HG03520 (cell line): ENCODE measurements around the gene OAT.
"Not testable (repeated sequence)": the region's sequence is repeated elsewhere in the genome, so short reads cannot be mapped to it uniquely, and the experiment has no call there.

ENCODE experiments used
- ATAC-seq: cut with Tn5 transposase; IDR thresholded peaks from one replicate; pipeline ENCODE4 v1.9.1; 2021; ENCODE audit warnings: mild to moderate bottlenecking, moderate library complexity; ENCODE audit not compliant: unreplicated experiment

OAT gene

DNA sequence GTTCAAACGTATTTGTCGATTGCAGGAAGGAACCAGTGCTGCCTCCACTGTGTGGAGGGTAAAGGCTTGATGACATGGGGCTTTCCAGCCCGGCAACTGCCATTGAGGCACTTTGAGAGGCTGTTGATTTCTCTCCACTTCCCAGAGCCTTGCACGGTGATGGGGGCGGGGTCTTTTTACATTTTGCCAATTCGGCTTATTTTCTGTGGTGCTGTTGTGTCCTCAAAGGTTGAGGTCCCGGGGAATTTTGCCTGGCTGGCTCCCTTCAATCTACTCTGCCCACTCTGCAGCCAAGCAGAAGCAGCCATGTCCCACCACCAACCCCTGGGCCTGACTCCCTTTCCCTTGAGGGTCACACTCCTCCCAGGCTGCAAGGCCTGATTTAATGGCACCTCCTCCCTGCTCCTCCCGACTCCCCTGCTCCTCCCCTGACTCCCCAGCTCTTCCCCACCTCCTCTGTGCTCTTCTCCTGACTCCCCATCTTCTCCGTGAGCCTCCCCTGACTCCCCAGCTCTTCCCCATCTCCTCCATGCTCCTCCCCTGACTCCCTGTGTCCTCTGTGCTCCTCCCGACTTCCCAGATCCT is 39.0 kb downstream of the OAT start:
- no peak for ATAC-seq

DNA sequence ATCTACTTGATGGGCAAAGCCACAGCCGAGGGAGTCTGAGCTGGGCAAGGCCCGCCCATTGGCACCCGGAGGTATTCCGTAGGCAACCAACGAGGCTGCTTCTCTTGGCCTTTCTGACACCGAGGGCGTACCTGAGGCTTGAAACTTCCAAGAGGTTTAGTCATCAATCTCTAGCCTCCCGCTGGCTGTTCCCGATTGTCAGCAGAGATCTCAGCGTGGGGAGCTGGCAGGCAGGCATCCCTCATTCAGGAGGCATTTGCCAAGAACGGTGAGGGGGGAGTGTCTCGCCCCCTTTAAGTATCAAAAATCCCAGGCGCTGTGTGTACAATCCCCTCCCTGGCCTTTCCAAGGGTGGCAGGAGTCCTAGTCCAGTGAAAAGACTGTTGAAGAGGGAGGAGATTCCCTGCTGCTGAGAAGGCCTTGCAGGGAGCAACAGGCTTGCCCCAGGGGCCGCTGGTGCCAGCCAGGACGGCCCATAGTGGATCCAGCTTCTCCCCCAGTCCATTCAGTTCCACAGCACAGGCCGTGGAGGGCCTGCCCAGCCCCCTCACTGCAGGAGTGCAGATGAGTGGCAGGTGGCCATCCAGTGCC is 39.7 kb downstream of the OAT start:
- ATAC-seq, result no peak

DNA sequence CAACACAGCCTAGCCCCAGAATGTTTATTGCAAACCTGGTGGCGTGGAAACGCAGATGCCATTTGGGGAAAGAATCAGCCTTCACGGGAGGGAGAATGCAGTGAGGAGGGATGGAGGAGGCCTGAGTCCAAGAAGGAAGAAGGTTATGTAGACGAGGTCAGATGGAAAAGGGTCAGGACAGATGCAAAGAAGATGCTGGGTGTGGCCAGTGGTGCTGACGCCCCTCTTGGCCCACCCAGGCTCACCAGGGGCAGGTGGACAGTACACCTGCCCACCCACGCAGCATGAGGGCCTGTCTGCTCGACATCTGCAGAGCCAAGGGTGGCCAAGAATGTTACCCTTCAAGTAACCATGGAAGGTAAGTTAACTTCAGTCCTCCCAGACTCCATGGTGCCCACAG is 40.5 kb downstream of the OAT start:
- ATAC-seq, result no peak

DNA sequence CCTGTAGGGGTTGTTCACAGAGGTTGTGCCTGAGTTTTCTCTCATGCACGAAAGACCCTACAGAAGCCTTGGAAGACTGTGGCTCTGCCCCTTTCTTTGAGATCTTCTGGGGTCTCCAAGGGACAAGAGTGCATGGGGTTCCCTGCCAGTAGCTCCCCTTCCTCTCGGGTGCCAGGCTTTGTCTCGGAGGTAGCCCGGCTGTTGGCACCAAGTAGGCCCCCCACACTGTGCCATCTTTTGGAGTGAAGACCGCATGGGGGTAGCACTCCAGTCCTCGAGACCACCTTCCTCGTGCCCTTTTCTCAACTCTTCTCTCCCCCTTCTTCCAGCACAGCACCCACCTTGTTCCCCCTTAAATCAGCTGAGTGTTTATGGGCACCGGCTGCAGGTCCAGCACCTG is 41.6 kb downstream of the OAT start:
- no peak for ATAC-seq

DNA sequence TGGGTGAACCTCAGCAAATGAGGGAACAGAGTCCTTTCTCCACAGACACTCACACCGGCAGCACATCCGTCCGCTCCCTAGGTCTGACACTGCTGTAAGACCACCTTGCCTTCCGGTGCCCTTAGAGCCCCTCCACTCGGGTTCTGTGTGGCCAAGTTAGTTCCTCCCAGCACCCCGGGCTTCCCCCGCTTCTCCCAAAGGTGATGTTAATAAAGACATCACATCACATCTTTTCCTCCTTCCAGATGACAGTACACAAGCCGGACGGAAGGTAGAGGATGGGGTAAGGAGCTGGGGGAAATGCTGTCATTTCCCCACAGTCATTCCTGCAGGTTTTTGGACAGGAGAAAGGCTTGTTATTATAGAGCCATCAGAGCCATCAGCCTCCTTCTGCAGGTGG is 42.3 kb downstream of the OAT start:
- no peak for ATAC-seq

DNA sequence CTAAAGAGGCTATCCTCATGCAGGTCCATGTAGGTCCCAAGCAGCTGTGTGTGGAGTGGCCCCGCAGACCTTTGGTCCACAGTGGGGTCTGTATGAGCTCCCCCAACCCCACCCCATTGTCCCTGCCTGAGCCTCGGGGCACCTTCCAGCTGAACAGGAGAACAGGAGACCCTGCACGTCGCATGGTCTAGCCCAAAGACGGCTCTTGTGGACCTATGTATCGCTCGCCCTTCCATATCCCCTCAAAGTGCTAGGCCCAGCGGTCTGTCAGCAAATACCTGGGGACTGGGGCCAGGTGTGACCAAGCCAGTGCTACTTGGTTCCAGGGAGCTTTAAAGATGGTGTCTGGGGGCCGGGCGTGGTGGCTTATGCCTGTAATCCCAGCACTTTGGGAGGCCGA is 43.0 kb downstream of the OAT start:
- ATAC-seq, result no peak

DNA sequence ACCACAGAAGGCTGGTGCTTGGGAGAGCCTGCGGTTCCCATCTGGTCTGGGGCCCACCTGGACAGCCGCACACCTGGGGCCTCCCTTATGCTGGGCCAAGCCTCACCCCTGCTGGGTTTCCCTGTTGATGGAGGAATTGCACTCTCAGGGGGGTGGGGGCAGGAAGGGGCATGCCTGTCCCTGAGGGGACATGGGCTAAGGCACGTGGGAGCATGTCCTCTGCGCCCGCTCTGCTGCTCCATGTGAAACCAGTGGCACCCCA is 43.4 kb downstream of the OAT start:
- ATAC-seq, result no peak

DNA sequence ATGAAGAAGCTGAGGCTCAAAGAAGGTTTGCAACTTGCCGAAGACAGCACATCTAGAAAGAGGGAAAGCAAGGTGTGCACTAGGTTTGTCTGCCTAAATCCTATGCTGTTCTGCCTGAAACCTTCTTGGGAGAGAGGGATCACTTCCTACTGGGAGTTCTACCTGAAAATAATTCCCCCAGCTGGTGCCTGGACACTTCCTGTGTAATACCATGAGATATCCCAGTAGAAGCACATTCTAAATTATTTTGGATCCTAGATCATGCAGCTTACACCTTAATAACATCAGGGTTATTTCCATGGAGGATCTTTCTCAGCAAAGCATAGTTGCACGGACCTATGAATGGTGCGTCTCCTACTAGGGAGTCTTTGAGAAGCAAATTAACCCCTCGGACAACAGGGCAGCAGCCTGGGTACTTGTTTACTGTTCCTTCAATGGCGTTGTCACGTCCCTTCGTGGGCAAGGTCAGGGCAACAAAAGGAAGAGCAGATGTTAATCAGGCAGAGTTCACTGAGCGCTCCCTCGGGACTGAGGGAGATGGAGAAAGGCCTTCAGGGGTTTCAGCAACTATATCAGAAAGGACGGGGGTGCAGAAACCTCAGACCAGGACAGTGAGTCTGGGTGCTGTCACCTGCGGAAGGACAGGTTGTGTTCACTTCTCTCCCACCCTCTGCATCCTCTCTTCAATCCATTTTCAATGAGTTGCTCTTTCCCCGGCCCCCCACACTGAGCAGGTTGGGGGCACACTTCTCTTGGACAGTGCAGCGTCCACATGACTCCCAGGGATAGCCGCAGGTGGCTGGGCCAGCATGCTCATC is 44.0 kb downstream of the OAT start:
- ATAC-seq, result no peak

DNA sequence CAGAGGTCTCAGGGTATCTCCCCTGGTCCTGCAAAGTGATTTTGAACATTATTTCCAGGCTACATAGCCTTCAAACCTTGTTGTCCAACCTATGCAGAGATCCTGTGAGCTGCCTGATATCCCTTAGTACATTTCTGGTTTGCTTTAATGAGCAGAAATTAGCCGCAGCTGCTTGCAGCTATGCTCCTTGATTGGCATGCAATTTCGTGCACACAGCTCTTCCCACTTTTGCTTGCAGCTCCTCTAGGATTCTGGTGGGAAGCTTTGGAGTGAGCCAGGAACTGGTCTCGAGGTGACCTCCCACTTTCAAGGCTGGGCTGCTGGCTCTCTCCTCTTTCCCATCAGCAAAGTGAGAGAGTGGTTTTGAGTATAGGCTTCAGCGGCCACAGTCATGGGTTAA is 45.8 kb downstream of the OAT start:
- ATAC-seq, result no peak

DNA sequence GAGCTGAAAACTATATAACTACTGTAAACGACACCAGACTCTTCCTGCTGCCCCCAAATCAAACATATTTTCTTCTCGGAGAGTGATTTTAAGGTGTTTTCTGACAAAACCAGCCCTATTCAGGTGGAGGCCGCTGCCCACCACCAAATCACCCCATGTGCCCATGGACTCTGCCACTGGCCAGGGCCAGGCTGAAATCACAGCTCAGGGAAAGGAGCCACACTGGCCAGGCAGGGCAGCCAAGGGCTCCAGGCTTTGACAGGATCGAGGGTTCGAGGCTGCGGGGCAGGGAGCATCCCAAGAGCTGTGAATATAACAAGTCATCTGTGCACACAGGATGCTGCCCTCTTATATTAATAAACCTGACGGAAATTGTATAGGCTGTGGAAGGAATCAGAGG is 48.3 kb downstream of the OAT start:
- ATAC-seq, result no peak

DNA sequence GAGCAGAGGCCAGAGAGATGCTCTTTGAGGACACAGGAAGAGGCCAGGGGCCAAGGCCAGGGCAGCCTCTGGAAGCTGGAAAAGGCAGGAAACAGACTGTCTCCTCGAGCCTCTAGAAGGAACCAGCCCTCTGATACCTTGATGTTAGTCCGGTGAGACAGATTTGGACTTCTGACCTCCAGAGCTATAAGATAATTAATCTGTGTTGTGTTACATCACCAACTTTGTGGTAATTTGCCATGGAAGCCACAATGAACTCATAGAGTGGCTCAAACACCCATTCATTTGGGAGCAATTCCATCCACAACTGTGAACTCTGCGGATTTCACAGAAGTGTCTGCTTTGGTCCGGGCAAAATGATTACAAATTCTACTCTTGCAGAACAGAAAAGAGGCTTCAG is 48.7 kb downstream of the OAT start:
- no peak for ATAC-seq

DNA sequence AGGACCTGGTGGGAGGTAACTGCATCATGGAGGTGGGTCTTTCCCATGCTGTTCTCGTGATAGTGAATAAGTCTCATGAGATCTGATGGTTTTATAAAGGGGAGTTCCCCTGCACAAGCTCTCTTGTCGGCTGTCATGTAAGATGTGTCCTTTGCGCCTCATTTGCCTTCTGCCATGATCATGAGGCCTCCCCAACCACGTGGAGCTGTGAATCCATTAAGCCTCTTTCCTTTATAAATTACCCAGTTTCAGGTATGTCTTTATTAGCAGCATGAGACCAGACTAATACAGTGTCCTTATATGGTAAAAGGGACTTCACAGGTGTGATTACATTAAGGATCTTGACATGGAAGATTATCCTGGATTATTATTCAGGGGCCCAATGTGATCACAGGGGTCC is 49.2 kb downstream of the OAT start:
- not testable (repeated sequence) for ATAC-seq

DNA sequence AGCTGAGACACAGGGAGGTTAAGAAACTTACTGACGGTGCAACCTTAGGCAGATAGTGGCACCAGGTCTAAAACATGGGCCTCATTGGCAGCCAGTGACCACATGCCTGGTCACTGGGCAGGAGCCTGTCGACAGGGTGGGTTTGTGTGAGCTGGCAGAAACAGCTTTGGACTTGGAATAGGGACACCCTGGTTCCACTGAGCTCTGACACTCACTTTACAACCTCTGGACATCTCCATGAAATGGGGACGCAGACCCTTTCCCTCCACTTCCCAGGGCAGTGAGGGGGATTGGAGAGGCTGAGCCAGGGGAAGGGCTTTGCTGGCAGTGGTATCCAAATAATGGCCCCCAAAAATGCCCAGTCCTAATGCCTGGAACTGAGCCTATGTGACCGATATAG is 49.7 kb downstream of the OAT start:
- no peak for ATAC-seq

DNA sequence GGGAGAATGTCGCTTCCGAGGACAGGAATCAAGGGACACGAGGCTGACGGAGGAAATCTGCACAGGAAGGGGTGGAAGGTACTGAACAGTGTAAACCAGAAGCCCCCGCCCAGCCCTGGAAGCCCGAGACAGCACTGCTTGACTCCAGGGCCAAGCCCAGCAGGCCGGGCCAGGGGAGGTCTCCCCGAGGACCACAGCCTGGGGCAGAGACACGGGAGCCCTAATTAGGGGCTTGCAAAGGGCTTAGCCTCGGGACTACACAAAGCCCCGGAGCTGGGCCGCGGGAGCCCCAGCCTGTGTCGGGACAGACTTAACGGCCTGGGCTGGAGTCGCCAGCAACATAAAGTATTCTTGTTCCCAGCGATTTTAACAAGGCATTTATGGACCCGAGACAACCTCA is 50.8 kb downstream of the OAT start:
- no peak for ATAC-seq

DNA sequence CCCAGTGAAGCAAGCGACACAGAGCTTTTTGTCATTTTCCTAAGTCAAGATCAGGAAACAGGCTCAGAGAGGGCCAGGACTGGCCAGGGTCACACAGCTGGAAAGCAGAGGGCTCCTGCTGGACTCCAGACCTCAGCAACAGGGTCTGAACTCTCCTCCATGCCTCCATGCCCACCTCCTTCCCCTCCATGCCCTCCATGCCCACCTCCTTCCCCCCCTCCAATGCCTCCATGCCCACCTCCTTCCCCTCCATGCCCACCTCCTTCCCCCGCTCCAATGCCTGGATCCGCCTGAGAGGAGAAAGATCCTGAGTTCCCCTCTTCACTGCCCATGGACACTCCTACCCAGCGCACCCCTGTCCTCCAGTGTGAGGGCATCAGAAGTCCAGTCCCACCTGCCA is 51.3 kb downstream of the OAT start:
- no peak for ATAC-seq

DNA sequence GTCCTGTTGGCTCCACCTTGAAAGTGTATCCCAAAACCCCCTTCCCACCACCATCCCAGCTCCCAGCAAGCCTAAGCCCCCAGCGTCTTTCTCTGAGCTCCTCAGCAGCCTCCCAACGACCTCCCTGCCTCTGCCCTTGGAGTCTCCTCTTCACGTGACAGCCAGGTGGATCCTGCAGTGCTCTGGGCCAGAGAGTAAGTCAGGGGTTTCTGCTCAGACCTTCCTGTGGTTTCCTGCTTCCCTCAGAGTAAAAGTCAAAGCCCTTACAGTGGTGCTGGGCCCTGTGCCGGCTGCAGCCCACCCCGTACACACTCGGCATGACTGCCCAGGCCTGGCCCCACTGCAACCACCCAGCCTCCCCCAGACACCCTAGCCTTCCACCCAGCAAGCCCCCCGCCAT is 51.9 kb downstream of the OAT start:
- no peak for ATAC-seq

DNA sequence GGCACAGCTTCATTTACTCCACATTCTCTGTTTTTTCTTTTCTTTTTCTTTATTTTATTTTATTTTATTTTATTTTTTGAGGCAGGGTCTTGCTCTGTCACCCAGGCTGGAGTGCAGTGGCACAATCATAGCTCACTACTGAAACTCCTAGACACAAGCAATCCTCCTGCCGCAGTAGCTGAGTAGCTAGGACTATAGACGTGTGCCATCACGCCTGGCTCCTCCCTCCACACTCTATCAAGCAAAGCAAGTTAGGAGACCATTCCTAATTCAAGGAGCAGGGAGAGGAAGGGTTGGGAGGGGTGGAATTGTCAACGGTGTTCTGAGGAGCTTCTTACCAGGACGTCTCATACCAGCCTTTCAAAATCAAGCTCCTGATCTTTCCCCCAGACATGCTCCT is 52.4 kb downstream of the OAT start:
- ATAC-seq, result no peak

DNA sequence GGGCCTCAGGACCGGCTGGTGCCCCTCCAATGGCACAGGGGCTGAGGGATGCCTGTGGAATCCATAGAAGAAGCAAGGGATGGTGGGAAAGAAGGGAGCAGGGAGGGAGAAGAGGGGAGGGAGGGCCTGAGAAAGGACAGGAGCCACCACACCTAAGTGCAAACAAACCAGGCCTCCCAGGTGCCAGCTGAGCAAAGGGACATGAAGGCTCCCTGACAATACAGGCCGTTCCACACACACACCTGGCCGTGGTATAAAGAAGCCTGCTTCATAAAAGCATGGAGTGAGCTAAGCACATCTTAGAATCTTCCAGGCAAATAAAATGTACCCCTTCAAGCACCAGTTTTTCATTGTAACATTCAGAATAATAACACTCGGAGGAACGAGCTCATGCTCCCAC is 54.0 kb downstream of the OAT start:
- ATAC-seq, result no peak

DNA sequence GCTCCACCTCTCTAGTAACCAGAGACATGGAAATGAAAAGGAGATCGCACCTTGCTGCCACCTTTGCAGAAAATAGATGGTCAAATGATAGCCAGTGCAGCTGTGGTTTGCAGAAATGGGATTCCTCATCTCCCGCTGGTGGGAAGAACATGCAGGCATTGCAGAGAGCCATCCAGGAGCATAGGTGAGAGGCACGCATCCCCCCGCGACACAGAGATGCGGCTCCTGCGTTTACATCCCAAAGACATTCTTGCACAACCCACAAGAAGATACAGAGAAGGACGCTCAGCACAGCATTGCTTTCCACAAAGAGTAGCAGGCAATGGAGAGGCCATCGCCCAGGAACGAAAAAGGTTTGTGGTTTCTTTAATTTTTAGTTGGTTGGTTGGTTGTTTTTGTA is 56.2 kb downstream of the OAT start:
- ATAC-seq, result no peak

DNA sequence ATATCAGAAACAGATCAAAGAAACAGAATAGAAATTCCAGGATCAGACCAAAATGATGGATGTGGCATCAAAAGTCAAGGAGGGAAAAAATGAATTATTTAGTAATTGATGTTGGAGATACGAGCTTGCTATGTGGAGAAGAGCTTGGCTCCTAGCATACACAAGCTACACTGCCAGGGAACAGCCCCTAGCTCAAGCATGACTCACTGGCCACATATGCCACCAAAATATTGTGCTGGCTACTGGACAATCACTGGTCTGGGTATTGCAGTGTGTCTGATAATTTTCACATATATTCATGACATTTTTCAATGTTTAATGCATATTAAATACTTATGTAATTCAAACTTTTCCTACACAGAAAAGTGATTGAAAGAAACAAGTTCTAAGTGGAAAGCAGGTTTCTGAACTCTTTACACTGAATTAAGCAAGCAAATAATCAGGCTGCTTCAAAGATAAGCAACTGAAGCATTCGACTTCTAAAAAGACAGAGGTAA is 59.3 kb downstream of the OAT start:
- no peak for ATAC-seq

DNA sequence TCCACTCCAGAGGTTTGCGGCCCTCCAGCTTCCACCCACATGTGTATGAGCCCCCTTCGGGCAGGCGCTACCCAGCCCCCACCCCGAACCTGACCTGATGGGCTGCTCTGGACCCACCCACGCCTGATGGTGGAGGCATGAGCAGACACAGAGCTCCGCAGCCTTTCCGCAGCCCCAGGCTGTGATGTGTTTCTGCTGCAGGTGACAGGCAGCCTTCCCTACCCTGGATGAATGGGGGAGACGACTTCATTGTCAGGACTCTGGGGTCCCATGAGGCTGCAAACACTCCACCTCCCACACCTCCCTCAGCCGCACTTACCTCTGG is 61.2 kb downstream of the OAT start:
- no peak for ATAC-seq

DNA sequence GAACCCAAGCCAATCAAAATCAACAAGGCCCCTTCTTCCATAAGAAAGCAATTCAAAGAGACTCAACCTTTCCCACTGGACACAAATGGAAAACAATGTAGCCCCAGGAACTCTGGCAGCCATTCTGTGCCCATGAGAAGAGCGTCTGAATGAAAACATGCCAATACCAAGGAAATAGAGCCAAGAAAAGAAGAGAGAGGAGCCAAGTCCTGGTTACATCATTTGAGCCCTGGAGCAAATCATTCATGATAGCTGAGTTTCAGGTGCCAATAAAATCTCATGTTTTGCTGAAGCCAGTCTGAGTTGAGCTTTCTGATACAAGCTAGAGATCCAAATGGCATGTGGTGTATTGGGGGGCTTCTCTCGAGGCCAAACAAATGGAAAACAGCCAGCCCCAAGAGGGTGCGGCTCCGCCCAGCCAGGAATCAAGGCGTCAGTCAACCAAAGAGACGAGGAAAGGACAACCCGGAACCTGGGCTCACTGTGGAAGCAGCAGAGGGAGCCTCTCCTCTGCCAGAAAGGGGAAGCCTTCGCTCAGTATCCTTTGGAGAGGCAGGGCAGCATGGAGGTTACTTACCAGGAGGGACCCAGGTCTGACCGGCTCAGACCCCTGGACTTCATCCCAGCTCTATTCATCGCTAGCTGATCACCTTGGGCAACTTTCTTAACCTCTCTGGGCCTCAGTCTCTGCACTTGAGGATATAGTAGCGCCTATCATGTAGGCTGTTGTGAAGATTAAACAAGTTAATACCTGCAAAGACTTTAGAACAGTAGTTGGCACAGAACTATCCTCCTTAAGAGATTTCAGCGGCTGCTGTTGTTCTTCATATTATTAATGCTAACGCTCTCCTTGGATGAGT is 61.8 kb downstream of the OAT start:
- no peak for ATAC-seq
